Right cardiac atrium (tissue), 5 donors: ENCODE results near the gene SLC23A2. TPM values are rescaled to one million over a fixed set of nuclear protein-coding genes. Genes with fewer than 3 reads are reported as not detected.

ENCODE experiments used
- ATAC-seq, 2 donors: fragments of 200-7000 bp; cut with Tn5 transposase; one replicate each; pipeline versions ENCODE4 v1.8.0 to v1.9.1; 2020; ENCODE audit warnings: moderate library complexity in 2 of 2, mild to moderate bottlenecking in 1 of 2
- DNase-seq, 3 donors: peaks; one replicate each; pipeline ENCODE4 v3.0.0-alpha.2; 2020
- H3K27ac ChIP-seq: one replicate; pipeline ENCODE4 v1.5.1; 2013; ENCODE audit warnings: mild to moderate bottlenecking, low read length, control low read depth, moderate library complexity
- H3K27me3 ChIP-seq: one replicate; pipeline ENCODE4 v1.6.1; 2013; ENCODE audit not compliant: control insufficient read depth, insufficient read depth
- H3K4me1 ChIP-seq: one replicate; pipeline ENCODE4 v1.6.1; 2013; ENCODE audit warnings: low read length; ENCODE audit not compliant: control insufficient read depth, insufficient read depth
- H3K4me3 ChIP-seq: one replicate; pipeline ENCODE4 v1.5.1; 2013; ENCODE audit warnings: low read length, control low read depth
- H3K9me3 ChIP-seq: one replicate; pipeline ENCODE4 v1.6.1; 2013; ENCODE audit warnings: low read length; ENCODE audit not compliant: control insufficient read depth
- WGBS: extraction: QIAGEN DNeasy Blood & Tissue Kit; methylation state at CpG from one replicate; pipeline ENCODE4 v1.1.7; 2013; 5-methylcytosine and 5-hydroxymethylcytosine counted together
- intact Hi-C, 4 donors: fragments of 100-400 bp; cut with DNase I; formaldehyde crosslinking; loops; one replicate each; pipeline versions ENCODE4 v1.11.0 to v1.14.0; 2022 to 2023
- polyA plus RNA-seq: library from polyadenylated mRNA; stranded (reverse); fragments of 200-250 nt; gene quantifications from one replicate; pipeline ENCODE4 v1.2.3, GENCODE V29; 2013
- total RNA-seq, 4 donors: library from RNA; stranded (reverse); fragmentation: NEBNext Ultra II Directional; extraction: Animal tissue kit (Norgen Biotek cat#: 25700); gene quantifications; one replicate each; pipeline ENCODE4 v1.2.1, GENCODE V29; 2021
- donor health status: healthy with polysubstance abuse.
- donor health status: DM: no; HTN: yes; CAD: no.
- donor health status: DM: no; HTN: no; CAD: no.
- donor health status: DM: no; HTN: yes; CAD: no; lungs with severe emphysema.
- donor health status: DM: yes; HTN: yes; CAD: no.

The SLC23A2 gene
- total and polyA plus RNA-seq, 5 donors = 5.2 to 15.9 (median 12.6) TPM

DNA sequence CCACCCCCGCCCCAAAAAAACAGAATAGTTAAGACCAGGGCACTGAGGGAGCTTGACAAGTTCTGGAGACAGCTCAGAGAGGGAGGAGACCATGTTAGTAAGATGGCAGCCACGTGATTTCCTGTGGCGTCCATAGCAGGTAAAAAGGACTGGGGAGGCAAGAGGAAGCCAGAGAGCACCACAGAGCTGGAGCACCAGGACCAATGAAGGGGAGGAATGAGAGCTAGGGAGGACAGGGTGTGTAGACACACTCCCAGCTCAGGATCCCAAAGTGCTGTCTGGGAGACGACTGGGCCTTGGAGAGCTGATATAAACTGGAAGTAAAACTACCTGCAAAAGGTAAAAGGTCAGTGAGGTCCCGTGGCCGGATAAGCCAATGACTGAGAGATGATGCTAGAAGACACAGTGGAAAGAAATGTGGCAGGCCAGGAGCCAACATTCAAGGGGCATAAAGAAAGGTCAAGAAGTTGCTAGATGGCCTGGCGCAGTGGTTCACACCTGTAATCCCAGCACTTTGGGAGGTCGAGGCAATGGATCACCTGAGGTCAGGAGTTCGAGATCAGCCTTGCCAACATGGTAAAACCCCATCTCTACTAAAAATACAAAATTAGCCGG is 39.0 kb downstream of the SLC23A2 start:
- intact Hi-C loops = no loop called here
- WGBS = 84% methylated on average over 10 of the region's 10 CpGs
- Histone ChIP-seq H3K4me1 (peaks cover 9% of the 10 kb centered on the region), H3K27ac (no peak overlapping the region), H3K9me3 (no peaks in the 10 kb centered on the region), H3K4me3 (no peak overlapping the region), H3K27me3 (no peaks in the 10 kb centered on the region)
- no peak for DNase-seq
- ATAC-seq = peak; percentile 13 to 25

GRCh38 chr20:4961746-4962145 is 39.6 kb downstream of the SLC23A2 start:
- Histone ChIP-seq H3K4me1 (peaks cover 9% of the 10 kb centered on the region), H3K4me3 (no peak overlapping the region), H3K9me3 (no peaks in the 10 kb centered on the region), H3K27ac (no peak overlapping the region), H3K27me3 (no peaks in the 10 kb centered on the region)
- intact Hi-C loops = no loop called here
- DNase-seq (no peak), ATAC-seq (peak; percentile 83 to 92)
- WGBS = 30% methylated on average over 4 of the region's 4 CpGs

- Histone ChIP-seq H3K4me3 (no peak overlapping the region), H3K27ac (no peak overlapping the region), H3K27me3 (no peaks in the 10 kb centered on the region), H3K9me3 (no peaks in the 10 kb centered on the region), H3K4me1 (peaks cover 9% of the 10 kb centered on the region)
- intact Hi-C loops = loop anchor here in 1 of 4 donors (10.0 kb wide), 1 partner anchor 145 kb away; no protein-coding TSS in a partner anchor
- WGBS = 83% methylated on average over 7 of the region's 7 CpGs
- ATAC-seq (no peak), DNase-seq (no peak)
These were observed 41.7 kb downstream of the SLC23A2 start for GRCh38 chr20:4959592-4959991.

DNA sequence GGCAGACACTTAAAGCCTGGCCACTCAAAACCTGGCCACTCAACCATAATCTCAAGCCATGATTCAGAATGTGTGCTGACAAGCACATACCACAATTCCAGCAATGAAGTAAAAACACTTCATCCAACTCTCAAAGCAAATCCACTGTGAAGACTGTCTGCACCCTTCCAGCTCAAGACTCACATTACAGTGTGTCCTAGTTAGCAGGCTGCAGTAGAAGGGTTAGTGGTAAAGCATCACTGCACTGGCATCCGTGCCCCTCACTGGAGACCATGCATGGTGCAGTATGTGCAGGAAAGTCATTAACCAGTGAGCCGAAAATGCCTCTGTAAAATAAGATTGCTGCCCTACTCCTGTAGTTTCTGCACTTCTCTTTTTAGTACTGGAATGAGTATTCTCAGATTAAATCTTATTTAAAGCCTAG is 43.4 kb downstream of the SLC23A2 start:
- H3K9me3 ChIP-seq = no peaks in the 10 kb centered on the region
- no peak for DNase-seq
- no peaks in the 10 kb centered on the region for H3K27me3 ChIP-seq
- intact Hi-C loops = loop anchor here in 1 of 4 donors (10.0 kb wide), 1 partner anchor 147 kb away; no protein-coding TSS in a partner anchor
- 74% methylated on average over 2 of the region's 2 CpGs for WGBS
- ATAC-seq = no peak
- H3K27ac ChIP-seq = no peak overlapping the region
- peaks cover 9% of the 10 kb centered on the region for H3K4me1 ChIP-seq
- no peak overlapping the region for H3K4me3 ChIP-seq

DNA sequence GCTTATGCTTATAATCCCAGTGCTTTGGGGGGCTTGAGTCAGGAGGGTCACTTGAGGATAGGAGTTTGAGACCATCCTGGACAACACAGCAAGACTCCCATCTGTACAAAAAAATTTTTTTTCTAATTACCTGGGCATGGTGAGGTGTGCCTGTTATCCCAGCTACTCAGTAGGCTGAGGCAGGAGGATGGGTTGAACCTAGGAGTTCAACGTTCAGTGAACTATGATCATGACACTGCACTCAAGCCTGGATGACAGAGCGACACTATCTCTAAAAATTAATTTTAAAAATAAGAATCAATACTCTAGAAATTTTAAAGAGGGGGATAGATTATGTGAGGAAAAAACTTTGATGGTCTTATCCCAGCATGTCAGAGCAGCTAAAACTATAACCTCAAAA is 44.1 kb downstream of the SLC23A2 start:
- Histone ChIP-seq H3K4me3 (no peak overlapping the region), H3K4me1 (peaks cover 6% of the 10 kb centered on the region), H3K27ac (no peak overlapping the region), H3K9me3 (no peaks in the 10 kb centered on the region), H3K27me3 (no peaks in the 10 kb centered on the region)
- DNase-seq (no peak), ATAC-seq (no peak)
- intact Hi-C loops = loop anchor here in 1 of 4 donors (10.0 kb wide), 1 partner anchor 148 kb away; no protein-coding TSS in a partner anchor
- 93% methylated on average over 2 of the region's 2 CpGs for WGBS

DNA sequence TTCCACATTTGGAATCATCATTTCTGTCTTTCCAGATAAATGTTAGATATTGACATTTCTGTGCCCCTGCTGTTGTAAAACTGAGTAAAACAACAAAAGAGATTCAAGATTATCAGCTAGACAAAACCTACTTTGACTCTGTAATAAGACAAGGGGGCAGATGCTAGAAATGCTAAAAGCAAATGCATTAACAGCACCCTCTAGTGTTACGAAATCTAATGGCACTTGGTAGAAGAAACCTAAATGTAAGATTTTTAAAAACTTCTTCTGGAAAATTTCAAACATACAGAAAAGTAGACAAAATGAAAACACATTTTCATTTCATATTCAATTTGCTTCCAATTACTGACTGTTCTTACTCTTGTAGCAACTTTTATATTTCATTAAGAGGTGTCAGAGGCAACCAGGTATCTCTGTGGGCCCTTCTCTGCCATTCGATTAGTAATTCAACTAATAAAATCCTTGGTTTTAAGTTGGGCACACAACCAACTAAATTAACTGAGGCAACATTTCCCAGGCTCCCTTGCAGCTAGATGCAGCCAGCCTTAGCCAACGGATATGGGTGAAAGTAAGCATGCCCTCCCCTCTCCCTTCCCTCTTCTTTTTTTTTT is 45.0 kb downstream of the SLC23A2 start:
- peaks cover 2% of the 10 kb centered on the region for H3K4me1 ChIP-seq
- WGBS = 59% methylated on average over 3 of the region's 3 CpGs
- intact Hi-C loops = loop anchor here in 1 of 4 donors (10.0 kb wide), 1 partner anchor 148 kb away; no protein-coding TSS in a partner anchor
- DNase-seq (no peak), ATAC-seq (peak; percentile 39 to 45)
- no peaks in the 10 kb centered on the region for H3K9me3 ChIP-seq
- no peak overlapping the region for H3K4me3 ChIP-seq
- H3K27ac ChIP-seq = no peak overlapping the region
- no peaks in the 10 kb centered on the region for H3K27me3 ChIP-seq

GRCh38 chr20:4953881-4954280 is 47.4 kb downstream of the SLC23A2 start:
- H3K27me3 ChIP-seq = no peaks in the 10 kb centered on the region
- peaks cover 4% of the 10 kb centered on the region for H3K4me1 ChIP-seq
- no peak overlapping the region for H3K4me3 ChIP-seq
- no peak overlapping the region for H3K27ac ChIP-seq
- no peaks in the 10 kb centered on the region for H3K9me3 ChIP-seq
- no peak for DNase-seq
- ATAC-seq = no peak
- intact Hi-C loops = loop anchor here in 1 of 4 donors (10.0 kb wide), 1 partner anchor 151 kb away; no protein-coding TSS in a partner anchor

GRCh38 chr20:4952229-4952628 is 49.1 kb downstream of the SLC23A2 start:
- no peak for ATAC-seq
- WGBS = 100% methylated on average over 1 of the region's 1 CpG

GRCh38 chr20:4951299-4951698 is 50.0 kb downstream of the SLC23A2 start:
- intact Hi-C loops = loop anchor here in 1 of 4 donors (10.0 kb wide), 1 partner anchor 154 kb away; no protein-coding TSS in a partner anchor
- ATAC-seq (peak; percentile 89 to 93), DNase-seq (peak in 1 of 3 donors; percentile 24)
- Histone ChIP-seq H3K4me1 (peaks cover 4% of the 10 kb centered on the region), H3K9me3 (no peaks in the 10 kb centered on the region), H3K27ac (peak overlapping the region; percentile 46), H3K27me3 (no peaks in the 10 kb centered on the region), H3K4me3 (no peak overlapping the region)
- WGBS = 45% methylated on average over 3 of the region's 3 CpGs

More at GRCh38 chr20:4952229-4952628, 49.1 kb downstream of the SLC23A2 start:
- DNase-seq = no peak
- Histone ChIP-seq H3K4me3 (no peak overlapping the region), H3K27me3 (no peaks in the 10 kb centered on the region), H3K4me1 (peaks cover 4% of the 10 kb centered on the region), H3K9me3 (no peaks in the 10 kb centered on the region), H3K27ac (no peak overlapping the region)
- intact Hi-C loops = loop anchor here in 1 of 4 donors (10.0 kb wide), 1 partner anchor 153 kb away; no protein-coding TSS in a partner anchor

GRCh38 chr20:4950841-4951240 is 50.5 kb downstream of the SLC23A2 start:
- WGBS = 88% methylated on average over 4 of the region's 4 CpGs
- H3K27ac ChIP-seq = peak overlapping the region; percentile 70
- DNase-seq (no peak), ATAC-seq (peak in 1 of 2 donors; percentile 28)
- no peaks in the 10 kb centered on the region for H3K9me3 ChIP-seq
- no peaks in the 10 kb centered on the region for H3K27me3 ChIP-seq
- peaks cover 4% of the 10 kb centered on the region for H3K4me1 ChIP-seq
- no peak overlapping the region for H3K4me3 ChIP-seq
- intact Hi-C loops = loop anchor here in 1 of 4 donors (10.0 kb wide), 1 partner anchor 154 kb away; no protein-coding TSS in a partner anchor

DNA sequence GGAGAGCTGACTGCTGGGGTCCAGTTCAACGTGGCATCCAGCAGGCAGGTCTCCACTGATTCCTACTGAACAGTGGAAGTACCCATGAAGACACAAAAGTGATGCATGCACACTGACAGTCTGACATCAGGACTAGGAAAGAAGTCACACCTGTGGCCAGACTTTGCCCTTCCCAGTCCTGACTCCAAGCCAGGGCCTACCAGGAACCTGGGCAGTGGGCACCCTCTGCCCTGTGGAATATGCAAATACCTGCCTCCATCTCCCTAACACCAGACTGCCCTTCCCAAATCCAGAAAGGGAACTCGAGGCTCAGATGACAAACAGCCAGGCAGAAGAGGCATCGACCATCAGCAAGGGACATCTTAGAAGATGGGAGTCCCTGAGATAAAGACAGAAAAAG is 50.9 kb downstream of the SLC23A2 start:
- ATAC-seq (no peak), DNase-seq (no peak)
- 66% methylated on average over 3 of the region's 3 CpGs for WGBS
- intact Hi-C loops = loop anchor here in 1 of 4 donors (10.0 kb wide), 1 partner anchor 154 kb away; no protein-coding TSS in a partner anchor
- peaks cover 4% of the 10 kb centered on the region for H3K4me1 ChIP-seq
- H3K4me3 ChIP-seq = no peak overlapping the region
- no peak overlapping the region for H3K27ac ChIP-seq
- no peaks in the 10 kb centered on the region for H3K27me3 ChIP-seq
- H3K9me3 ChIP-seq = no peaks in the 10 kb centered on the region
